HCT116 (cell line): ENCODE measurements around the gene COPS8. TPM values are rescaled to one million over a fixed set of nuclear protein-coding genes. Genes with fewer than 3 reads are reported as not detected.

Experiments used
- ATAC-seq: fragments of 200-7000 bp; cut with Tn5 transposase; 2 replicates; pipeline ENCODE4 v1.9.1; 2020; ENCODE audit warnings: mild to moderate bottlenecking, moderate library complexity
- BruUV-seq: library from RNA; stranded (reverse); fragments of 400-500 nt; replicated peaks from 2 replicates; lab custom pipeline; 2021; lab: Mats Ljungman, UMichigan
- CTCF ChIA-PET: fragments of 300-600 bp; sonication (Branson Sonifier 250); formaldehyde crosslinking; loops from one replicate; lab custom pipeline; 2021; ENCODE audit warnings: antibody characterized with exemption; lab: Charles Lee
- POLR2A ChIA-PET: fragments of 300-600, 350-600 bp; sonication (Branson Sonifier 250); formaldehyde crosslinking; loops from one replicate; lab custom pipeline; 2021; ENCODE audit warnings: antibody characterized with exemption; lab: Charles Lee
- RAD21 ChIA-PET, 2 experiments: fragments of 300-600 bp; sonication (Branson Sonifier 250); formaldehyde crosslinking; loops; one replicate each; lab custom pipeline; 2023; ENCODE audit warnings: low total read pairs in 2 of 2; ENCODE audit not compliant: uncharacterized antibody in 2 of 2, unreplicated experiment in 2 of 2, low non-redundant PET in 1 of 2; lab: Charles Lee
- DNase-seq: peaks from one replicate; pipeline ENCODE4 v3.0.0-alpha.2; 2010; ENCODE audit warnings: low read depth, low spot score
- H2AFZ ChIP-seq: fragments of 200-600 bp; shearing (Covaris generic), sonication (generic); 2 replicates; pipeline ENCODE4 v1.6.1; 2017; ENCODE audit warnings: low read depth, mixed run types, mixed read lengths, antibody characterized with exemption, low read length; ENCODE audit not compliant: poor library complexity, severe bottlenecking
- H3K27ac ChIP-seq: 2 replicates; pipeline ENCODE4 v1.5.1; 2012; ENCODE audit warnings: low read depth, low read length
- H3K27me3 ChIP-seq: fragments of 200-600 bp; sonication (generic); 2 replicates; pipeline ENCODE4 v1.6.1; 2016; ENCODE audit warnings: mixed run types, low read length, mixed read lengths; ENCODE audit not compliant: insufficient read depth
- H3K36me3 ChIP-seq, 2 experiments: fragments of 200-500 bp in 1 of 2; fragments of 200-600 bp in 1 of 2; sonication (Bioruptor generic) in 1 of 2; sonication (generic) in 1 of 2; 2 replicates each; pipeline versions ENCODE4 v1.5.1 to v1.6.1; 2014 to 2016; ENCODE audit warnings: low read length in 2 of 2, inconsistent platforms in 1 of 2, mixed read lengths in 1 of 2, mixed run types in 1 of 2; ENCODE audit not compliant: insufficient read depth in 2 of 2, control insufficient read depth in 1 of 2
- H3K4me1 ChIP-seq, 2 experiments: fragments of 200-600 bp in 1 of 2; sonication (generic) in 1 of 2; 2 replicates each; pipeline versions ENCODE4 v1.5.1 to v1.6.1; 2012 to 2017; ENCODE audit warnings: low read length in 2 of 2, inconsistent platforms in 1 of 2, mild to moderate bottlenecking in 1 of 2, mixed read lengths in 1 of 2, mixed run types in 1 of 2, moderate library complexity in 1 of 2; ENCODE audit not compliant: insufficient read depth in 2 of 2, control insufficient read depth in 1 of 2
- H3K4me2 ChIP-seq: fragments of 200-600 bp; sonication (generic); 2 replicates; pipeline ENCODE4 v1.6.1; 2017; ENCODE audit warnings: mixed run types, low read length, mixed read lengths
- H3K4me3 ChIP-seq, 2 experiments: fragments of 200-600 bp in 1 of 2; sonication (generic) in 1 of 2; replicated peaks in 1 of 2; 2 replicates each; pipeline ENCODE4 v1.5.1; 2011 to 2016; ENCODE audit warnings: low read length in 2 of 2, control low read depth in 1 of 2, low read depth in 1 of 2, mild to moderate bottlenecking in 1 of 2, mixed read lengths in 1 of 2, mixed run types in 1 of 2
- H3K79me2 ChIP-seq: fragments of 200-600 bp; sonication (generic); 2 replicates; pipeline ENCODE4 v1.6.1; 2017; ENCODE audit warnings: mild to moderate bottlenecking, mixed run types, low read length, moderate library complexity, mixed read lengths; ENCODE audit not compliant: insufficient read depth
- H3K9ac ChIP-seq: fragments of 200-600 bp; sonication (generic); 2 replicates; pipeline ENCODE4 v1.6.1; 2016; ENCODE audit warnings: low read length, mixed read lengths
- H3K9me2 ChIP-seq: fragments of 200-600 bp; sonication (generic), shearing (Covaris generic); 2 replicates; pipeline ENCODE4 v1.6.1; 2017; ENCODE audit warnings: mixed run types, mild to moderate bottlenecking, moderate library complexity; ENCODE audit not compliant: insufficient read depth
- H3K9me3 ChIP-seq, 2 experiments: fragments of 200-500 bp in 1 of 2; fragments of 200-600 bp in 1 of 2; sonication (Bioruptor generic) in 1 of 2; sonication (generic) in 1 of 2; 2 replicates each; pipeline ENCODE4 v1.6.1; 2014 to 2017; ENCODE audit warnings: low read length in 2 of 2, mixed read lengths in 2 of 2, inconsistent platforms in 1 of 2, low read depth in 1 of 2, mild to moderate bottlenecking in 1 of 2, mixed run types in 1 of 2, moderate library complexity in 1 of 2; ENCODE audit not compliant: control insufficient read depth in 1 of 2, insufficient read depth in 1 of 2
- H4K20me1 ChIP-seq: fragments of 200-600 bp; sonication (generic), shearing (Covaris generic); 2 replicates; pipeline ENCODE4 v1.6.1; 2017; ENCODE audit warnings: mixed run types, mild to moderate bottlenecking, moderate library complexity; ENCODE audit not compliant: insufficient read depth
- ATF3 ChIP-seq: IDR thresholded peaks from 2 replicates; pipeline ENCODE4 v1.6.1; 2012
- CEBPB ChIP-seq: IDR thresholded peaks from 2 replicates; pipeline ENCODE4 v1.6.1; 2012; ENCODE audit warnings: low read depth
- ELF1 ChIP-seq: IDR thresholded peaks from 2 replicates; pipeline ENCODE4 v1.6.1; 2012; ENCODE audit warnings: low read depth, borderline replicate concordance
- EZH2phosphoT487 ChIP-seq: fragments of 200-600 bp; IDR thresholded peaks from 2 replicates; pipeline ENCODE4 v1.6.1; 2018; ENCODE audit warnings: antibody characterized with exemption, borderline replicate concordance
- FOSL1 ChIP-seq: IDR thresholded peaks from 2 replicates; pipeline ENCODE4 v1.6.1; 2012; ENCODE audit warnings: low read depth
- JUND ChIP-seq: IDR thresholded peaks from 2 replicates; pipeline ENCODE4 v1.6.1; 2012
- POLR2AphosphoS5 ChIP-seq: IDR thresholded peaks from 2 replicates; pipeline ENCODE4 v1.6.1; 2011; ENCODE audit warnings: mild to moderate bottlenecking, low read depth, low read length, moderate library complexity
- RAD21 ChIP-seq: IDR thresholded peaks from 2 replicates; pipeline ENCODE4 v1.6.1; 2012; ENCODE audit warnings: low read depth, mild to moderate bottlenecking
- SIN3A ChIP-seq: IDR thresholded peaks from 2 replicates; pipeline ENCODE4 v1.6.1; 2012; ENCODE audit warnings: low read depth
- TCF7L2 ChIP-seq: IDR thresholded peaks from 2 replicates; pipeline ENCODE4 v1.7.0; 2011; ENCODE audit warnings: borderline replicate concordance, inconsistent platforms; ENCODE audit not compliant: insufficient read depth, insufficient read length; ENCODE audit errors: extremely low read depth
- YY1 ChIP-seq: IDR thresholded peaks from 2 replicates; pipeline ENCODE4 v1.6.1; 2011; ENCODE audit warnings: low read length, low read depth, moderate library complexity, mild to moderate bottlenecking; ENCODE audit not compliant: insufficient replicate concordance; ENCODE audit errors: extremely low read depth
- ZFX ChIP-seq: fragments of 450-650 bp; IDR thresholded peaks from 2 replicates; pipeline ENCODE4 v1.6.1; 2017
- ZNF274 ChIP-seq: fragments of 200-500 bp; sonication (Bioruptor generic); IDR thresholded peaks from 2 replicates; pipeline ENCODE4 v1.6.1; 2014; ENCODE audit warnings: mild to moderate bottlenecking, low read depth, low read length, inconsistent platforms
- intact Hi-C: fragments of 100-400 bp; cut with micrococcal nuclease; formaldehyde crosslinking; loops from 2 replicates; pipeline ENCODE4 v1.10.0; 2022
- total RNA-seq: library from RNA; stranded (reverse); gene quantifications from one replicate; pipeline ENCODE4 v1.2.1, GENCODE V29; 2021; ENCODE audit not compliant: unreplicated experiment
- TF ChIP-seq, protein P1 (sequence below): IDR thresholded peaks from 2 replicates; pipeline ENCODE4 v1.6.1; 2012; ENCODE audit warnings: low read depth
- TF ChIP-seq, protein P2 (sequence below): IDR thresholded peaks from 2 replicates; pipeline ENCODE4 v1.6.1; 2012

COPS8 gene
- total RNA-seq, 1 experiment from 2014 or later = 42.2 TPM

GRCh38 chr2:237055386-237056100 lies 30.1 kb upstream of the COPS8 start:
- no peak overlapping the region for H3K9ac ChIP-seq
- H3K27me3 ChIP-seq = no peaks in the 10 kb centered on the region
- H2AFZ ChIP-seq = no peak overlapping the region
- H3K36me3 ChIP-seq = no peaks in the 10 kb centered on the region
- DNase-seq = no peak
- H3K4me3 ChIP-seq = no peak overlapping the region
- H3K9me2 ChIP-seq = no peaks in the 10 kb centered on the region
- intact Hi-C loops = no loop called here
- no peaks in the 10 kb centered on the region for H3K79me2 ChIP-seq
- no peaks in the 10 kb centered on the region for H3K9me3 ChIP-seq
- H3K4me2 ChIP-seq = no peak overlapping the region
- no peaks in the 10 kb centered on the region; the same call in 1 of the 2 replicates for H4K20me1 ChIP-seq
- no TSS peak for BruUV-seq
- ChIA-PET RAD21 (no interaction called here), CTCF (no interaction called here), POLR2A (no interaction called here)
- no peak overlapping the region for H3K27ac ChIP-seq
- no peaks in the 10 kb centered on the region for H3K4me1 ChIP-seq
- TF ChIP-seq FOSL1 = no peak
- no peak for ATAC-seq

DNA sequence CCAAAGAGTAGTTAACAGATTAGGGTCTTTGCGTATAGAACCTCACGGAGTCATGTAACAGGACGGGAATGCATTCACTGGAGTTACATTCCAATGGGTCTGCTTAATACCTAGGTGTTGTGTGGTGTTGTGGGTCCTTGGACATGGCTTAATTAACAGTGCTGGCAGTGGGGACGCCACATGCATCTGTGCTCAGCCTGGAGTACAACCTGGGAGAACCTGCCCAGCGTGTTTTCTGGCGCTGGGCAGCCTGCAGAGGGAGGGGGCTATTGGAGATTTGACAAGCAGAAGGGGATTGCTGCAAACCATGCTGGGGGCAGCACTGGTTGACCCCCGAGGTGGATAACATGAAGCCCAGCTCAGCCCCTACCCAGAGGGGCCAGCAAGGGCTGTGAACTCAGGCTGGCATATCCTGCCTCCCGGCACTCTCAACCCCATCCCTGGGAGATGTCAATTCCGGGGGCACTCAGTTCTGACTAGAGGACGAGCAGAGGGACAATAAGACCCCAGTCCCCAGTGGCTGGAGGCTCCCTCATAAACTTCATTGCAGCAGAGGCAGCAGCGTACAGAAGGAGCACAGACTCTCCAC lies 29.3 kb upstream of the COPS8 start:
- Histone ChIP-seq H3K79me2 (no peaks in the 10 kb centered on the region), H3K9me2 (no peaks in the 10 kb centered on the region), H3K4me1 (no peaks in the 10 kb centered on the region), H3K9ac (no peak overlapping the region), H3K27me3 (no peaks in the 10 kb centered on the region), H2AFZ (no peak overlapping the region), H3K9me3 (no peaks in the 10 kb centered on the region), H3K36me3 (no peaks in the 10 kb centered on the region), H3K4me2 (no peak overlapping the region), H4K20me1 (no peaks in the 10 kb centered on the region; the same call in 1 of the 2 replicates), H3K27ac (no peak overlapping the region), H3K4me3 (no peak overlapping the region)
- ChIA-PET POLR2A (no interaction called here), RAD21 (no interaction called here), CTCF (no interaction called here)
- no peak for DNase-seq
- BruUV-seq = no TSS peak
- intact Hi-C loops = no loop called here
- no peak for ATAC-seq
- TF ChIP-seq, protein P1, sequence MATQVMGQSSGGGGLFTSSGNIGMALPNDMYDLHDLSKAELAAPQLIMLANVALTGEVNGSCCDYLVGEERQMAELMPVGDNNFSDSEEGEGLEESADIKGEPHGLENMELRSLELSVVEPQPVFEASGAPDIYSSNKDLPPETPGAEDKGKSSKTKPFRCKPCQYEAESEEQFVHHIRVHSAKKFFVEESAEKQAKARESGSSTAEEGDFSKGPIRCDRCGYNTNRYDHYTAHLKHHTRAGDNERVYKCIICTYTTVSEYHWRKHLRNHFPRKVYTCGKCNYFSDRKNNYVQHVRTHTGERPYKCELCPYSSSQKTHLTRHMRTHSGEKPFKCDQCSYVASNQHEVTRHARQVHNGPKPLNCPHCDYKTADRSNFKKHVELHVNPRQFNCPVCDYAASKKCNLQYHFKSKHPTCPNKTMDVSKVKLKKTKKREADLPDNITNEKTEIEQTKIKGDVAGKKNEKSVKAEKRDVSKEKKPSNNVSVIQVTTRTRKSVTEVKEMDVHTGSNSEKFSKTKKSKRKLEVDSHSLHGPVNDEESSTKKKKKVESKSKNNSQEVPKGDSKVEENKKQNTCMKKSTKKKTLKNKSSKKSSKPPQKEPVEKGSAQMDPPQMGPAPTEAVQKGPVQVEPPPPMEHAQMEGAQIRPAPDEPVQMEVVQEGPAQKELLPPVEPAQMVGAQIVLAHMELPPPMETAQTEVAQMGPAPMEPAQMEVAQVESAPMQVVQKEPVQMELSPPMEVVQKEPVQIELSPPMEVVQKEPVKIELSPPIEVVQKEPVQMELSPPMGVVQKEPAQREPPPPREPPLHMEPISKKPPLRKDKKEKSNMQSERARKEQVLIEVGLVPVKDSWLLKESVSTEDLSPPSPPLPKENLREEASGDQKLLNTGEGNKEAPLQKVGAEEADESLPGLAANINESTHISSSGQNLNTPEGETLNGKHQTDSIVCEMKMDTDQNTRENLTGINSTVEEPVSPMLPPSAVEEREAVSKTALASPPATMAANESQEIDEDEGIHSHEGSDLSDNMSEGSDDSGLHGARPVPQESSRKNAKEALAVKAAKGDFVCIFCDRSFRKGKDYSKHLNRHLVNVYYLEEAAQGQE = no peak
- TF ChIP-seq, protein P2, sequence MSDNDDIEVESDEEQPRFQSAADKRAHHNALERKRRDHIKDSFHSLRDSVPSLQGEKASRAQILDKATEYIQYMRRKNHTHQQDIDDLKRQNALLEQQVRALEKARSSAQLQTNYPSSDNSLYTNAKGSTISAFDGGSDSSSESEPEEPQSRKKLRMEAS = no peak
- TF ChIP-seq SIN3A = no peak
- no peak for TF ChIP-seq ATF3
- no peak for TF ChIP-seq RAD21
- no peak for TF ChIP-seq POLR2AphosphoS5
- TF ChIP-seq YY1 = no peak
- no peak for TF ChIP-seq TCF7L2
- no peak for TF ChIP-seq ZNF274
- no peak for TF ChIP-seq JUND
- TF ChIP-seq EZH2phosphoT487 = no peak
- no peak for TF ChIP-seq ELF1
- TF ChIP-seq CEBPB = no peak
- TF ChIP-seq ZFX = no peak
